ENCODE data around the gene OBSCN.

- TF ChIP-seq CTCF (IDR thresholded peaks at IDR 0.05) (no peak), POLR2A (IDR thresholded peaks at IDR 0.05) (no peak), POLR2AphosphoS5 (IDR thresholded peaks at IDR 0.05) (no peak), EP300 (IDR thresholded peaks at IDR 0.05) (no peak)
Measured at GRCh38 chr1:228423404-228424053, 215.7 kb downstream of the OBSCN start.

Data from suprapubic skin (tissue), 4 donors.